SK-N-SH (cell line): Measurements from ENCODE around the gene QSOX2. TPM values are rescaled to one million over a fixed set of nuclear protein-coding genes. Genes with fewer than 3 reads are reported as not detected.

Experiments used
- CTCF ChIA-PET: fragments of 300-600, 350-600 bp; formaldehyde crosslinking; extraction: SDS; loops from one replicate; lab custom pipeline; 2021; lab: Yijun Ruan, JAX
- POLR2A ChIA-PET: fragments of 350-600 bp; sonication (Branson Sonifier 250); formaldehyde crosslinking; extraction: SDS; loops from one replicate; lab custom pipeline; 2020; ENCODE audit warnings: antibody characterized with exemption, inconsistent platforms; lab: Yijun Ruan, JAX
- DNase-seq: peaks from one replicate; pipeline ENCODE4 v3.0.0; 2012
- H2AFZ ChIP-seq: fragments of 200-600 bp; sonication (generic); 2 replicates; pipeline ENCODE4 v1.8.1; 2016; ENCODE audit warnings: antibody characterized with exemption, mild to moderate bottlenecking, low read depth
- H3F3A ChIP-seq: fragments of 200-600 bp; sonication (generic); replicated peaks from 2 replicates; pipeline ENCODE3; 2016; ENCODE audit warnings: antibody characterized with exemption, mild to moderate bottlenecking; ENCODE audit not compliant: insufficient read depth
- H3K27ac ChIP-seq, 2 experiments: fragments of 200-500 bp in 1 of 2; fragments of 200-600 bp in 1 of 2; sonication (Bioruptor generic) in 1 of 2; sonication (generic), shearing (Covaris generic) in 1 of 2; 2 replicates each; pipeline versions ENCODE4 v1.5.1 to v1.6.1; 2014 to 2016; ENCODE audit warnings: low read depth in 2 of 2, inconsistent platforms in 1 of 2, low read length in 1 of 2, mild to moderate bottlenecking in 1 of 2, mixed read lengths in 1 of 2
- H3K27me3 ChIP-seq: fragments of 200-600 bp; sonication (generic), shearing (Covaris generic); 2 replicates; pipeline ENCODE4 v1.6.1; 2016; ENCODE audit warnings: mixed run types; ENCODE audit not compliant: insufficient read depth
- H3K36me3 ChIP-seq, 2 experiments: fragments of 200-500 bp in 1 of 2; fragments of 200-600 bp in 1 of 2; sonication (Bioruptor generic) in 1 of 2; sonication (generic) in 1 of 2; replicated peaks in 1 of 2; 2 replicates each; pipeline versions ENCODE3 to v1.5.1; 2014 to 2016; ENCODE audit warnings: low read length in 1 of 2, mild to moderate bottlenecking in 1 of 2; ENCODE audit not compliant: insufficient read depth in 2 of 2, control insufficient read depth in 1 of 2
- H3K4me1 ChIP-seq, 2 experiments: fragments of 200-500 bp in 1 of 2; fragments of 200-600 bp in 1 of 2; sonication (Bioruptor generic) in 1 of 2; sonication (generic), shearing (Covaris generic) in 1 of 2; 2 replicates each; pipeline versions ENCODE4 v1.5.1 to v1.6.1; 2014 to 2016; ENCODE audit warnings: low read depth in 1 of 2, low read length in 1 of 2, mixed run types in 1 of 2; ENCODE audit not compliant: insufficient read depth in 2 of 2, control insufficient read depth in 1 of 2
- H3K4me2 ChIP-seq: fragments of 200-600 bp; sonication (generic), shearing (Covaris generic); 2 replicates; pipeline ENCODE4 v1.6.1; 2017; ENCODE audit warnings: mixed run types
- H3K4me3 ChIP-seq, 2 experiments: fragments of 200-500 bp in 1 of 2; fragments of 200-600 bp in 1 of 2; sonication (Bioruptor generic) in 1 of 2; sonication (generic), shearing (Covaris generic) in 1 of 2; 2 replicates each; pipeline versions ENCODE4 v1.5.1 to v1.8.1; 2014 to 2016; ENCODE audit warnings: low read depth in 2 of 2, inconsistent platforms in 1 of 2, low read length in 1 of 2, mild to moderate bottlenecking in 1 of 2, mixed read lengths in 1 of 2, moderate library complexity in 1 of 2
- H3K79me2 ChIP-seq: fragments of 200-600 bp; sonication (generic); 2 replicates; pipeline ENCODE4 v1.8.1; 2017; ENCODE audit warnings: mild to moderate bottlenecking; ENCODE audit not compliant: insufficient read depth
- H3K9ac ChIP-seq: fragments of 200-600 bp; sonication (generic); 2 replicates; pipeline ENCODE4 v1.6.1; 2017; ENCODE audit warnings: mixed run types
- H3K9me2 ChIP-seq: fragments of 200-600 bp; sonication (generic); 2 replicates; pipeline ENCODE4 v1.6.1; 2017; ENCODE audit warnings: mixed run types
- H3K9me3 ChIP-seq: fragments of 200-600 bp; sonication (generic); 2 replicates; pipeline ENCODE4 v1.6.1; 2017; ENCODE audit warnings: mixed run types, mild to moderate bottlenecking, moderate library complexity
- H4K20me1 ChIP-seq: fragments of 200-600 bp; sonication (generic); 2 replicates; pipeline ENCODE4 v1.6.1; 2017; ENCODE audit warnings: mild to moderate bottlenecking, mixed run types; ENCODE audit not compliant: insufficient read depth
- FOSL2 ChIP-seq: IDR thresholded peaks from 2 replicates; pipeline ENCODE4 v1.4.0; 2012; ENCODE audit warnings: low read depth, mild to moderate bottlenecking, moderate library complexity, borderline replicate concordance
- FOXJ3 ChIP-seq: sonication (generic); formaldehyde crosslinking; IDR thresholded peaks from 2 replicates; pipeline ENCODE4 v1.5.1; 2020; ENCODE audit warnings: mild to moderate bottlenecking, missing genetic modification reagents
- NFIC ChIP-seq: IDR thresholded peaks from 2 replicates; pipeline ENCODE4 v1.4.0; 2012; ENCODE audit warnings: borderline replicate concordance
- PBX3 ChIP-seq: IDR thresholded peaks from 2 replicates; pipeline ENCODE4; 2012
- RCOR1 ChIP-seq: fragments of 150-350 bp; IDR thresholded peaks from 2 replicates; pipeline ENCODE4 v1.6.1; 2017; ENCODE audit warnings: antibody characterized with exemption, low read length
- REST ChIP-seq: IDR thresholded peaks from 2 replicates; pipeline ENCODE4 v1.6.1; 2012; ENCODE audit warnings: mild to moderate bottlenecking, low read depth, low read length, moderate library complexity
- RFX5 ChIP-seq: IDR thresholded peaks from 2 replicates; pipeline ENCODE4 v1.6.1; 2012; ENCODE audit warnings: mild to moderate bottlenecking, improper control_type of control experiment, low read length
- WGBS: methylation state at CpG from one replicate; pipeline ENCODE4 v1.1.6; 2017; ENCODE audit warnings: low lambda C conversion rate; 5-methylcytosine and 5-hydroxymethylcytosine counted together
- polyA plus RNA-seq, 3 experiments: library from polyadenylated mRNA; depleted of rRNA; stranded (reverse); fragments of >200 nt; gene quantifications; 2 replicates each; pipeline ENCODE4 v1.2.3, GENCODE V29; 2012

Gene QSOX2
- polyA plus RNA-seq, 1 of the 3 experiments (the other 2 are of a cell fraction), result 26.6 TPM

- TF ChIP-seq REST (no peak), RFX5 (no peak), NFIC (no peak), PBX3 (no peak), FOSL2 (no peak)
- TF ChIP-seq, all 33 proteins: peak for 0
Measured at GRCh38 chr9:136175616-136176197, 69.9 kb downstream of the QSOX2 start (continued).

GRCh38 chr9:136174779-136175615 lies 70.6 kb downstream of the QSOX2 start:
- H3K27ac ChIP-seq, result no peak overlapping the region
- ChIA-PET CTCF (interaction anchor here (0.8 to 3.0 kb wide), 5 partner anchors 9 to 223 kb away, joined by 3 to 15 read pairs (median 3); no protein-coding TSS in a partner anchor), POLR2A (no interaction called here)
- no peaks in the 10 kb centered on the region for H3K9me3 ChIP-seq
- H3K4me2 ChIP-seq, result no peak overlapping the region
- no peak overlapping the region for H3K9ac ChIP-seq
- H3K79me2 ChIP-seq, result no peaks in the 10 kb centered on the region
- no peaks in the 10 kb centered on the region for H3K36me3 ChIP-seq
- H4K20me1 ChIP-seq, result no peaks in the 10 kb centered on the region
- H3K4me3 ChIP-seq, result no peak overlapping the region
- no peaks in the 10 kb centered on the region for H3F3A ChIP-seq
- peaks cover 0 to 12% of the 10 kb centered on the region in 2 experiments; a peak in 1 of 4 replicates for H3K4me1 ChIP-seq
- peaks cover 54% of the 10 kb centered on the region for H3K27me3 ChIP-seq
- no peak overlapping the region for H2AFZ ChIP-seq
- no peaks in the 10 kb centered on the region for H3K9me2 ChIP-seq
- no peak for TF ChIP-seq RCOR1
- no peak for TF ChIP-seq FOXJ3 (CRISPR knock-in tag)
- WGBS, result 47% methylated on average over 4 of the region's 8 CpGs
- DNase-seq, result no peak
